ENCODE results near the gene USP35. TPM values are rescaled to one million over a fixed set of nuclear protein-coding genes. Genes with fewer than 3 reads are reported as not detected.

USP35 gene
- total and polyA plus RNA-seq, 2 donors (not counting 1 experiment from before 2014, with no cell fraction given) = 4.6 to 13.0 TPM

DNA sequence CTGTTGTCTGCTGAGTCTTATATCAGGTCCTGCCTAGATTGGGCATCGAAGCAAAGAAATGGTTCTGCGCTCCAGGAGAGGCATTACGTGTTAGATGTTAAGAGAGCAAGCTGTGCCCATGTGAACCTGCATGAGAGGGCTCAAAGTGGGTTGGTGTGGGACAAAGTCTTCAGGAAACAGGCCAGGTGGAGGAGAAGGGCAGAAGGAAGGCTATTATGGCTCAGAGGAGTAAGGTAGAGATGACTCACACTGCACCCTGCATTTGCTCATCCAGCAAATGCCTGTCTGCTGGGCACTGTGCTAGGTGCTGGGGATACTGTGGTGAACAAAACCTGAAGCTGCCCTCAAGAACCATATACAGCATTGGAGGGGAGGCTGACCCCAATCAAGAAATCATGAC, 5.8 kb downstream of the USP35 start:
- Histone ChIP-seq H3K27ac (ENCODE audit: insufficient read depth, low read length) (no peak overlapping the region), H3K4me3 (replicated peaks in 1 of 4; ENCODE audit: control extremely low read depth in 1 of 4, insufficient read depth in 1 of 4, low read depth in 3 of 4, low read length in 4 of 4) (no peak overlapping the region), H3K27me3 (ENCODE audit: control insufficient read depth, insufficient read depth, low read length) (no peaks in the 10 kb centered on the region), H3K79me2 (ENCODE audit: control insufficient read depth, insufficient read depth, low read length) (peaks cover 20% of the 10 kb centered on the region), H3K4me1 (ENCODE audit: control insufficient read depth, extremely low read depth, insufficient read depth, low read length) (peaks cover 12% of the 10 kb centered on the region), H3K4me2 (ENCODE audit: extremely low read depth, insufficient read depth, low read length) (no peak overlapping the region), H2AFZ (ENCODE audit: low read length) (no peak overlapping the region), H3K36me3 (ENCODE audit: control insufficient read depth, insufficient read depth, low read length) (peaks cover 11% of the 10 kb centered on the region), H3K9me3 (ENCODE audit: control insufficient read depth, insufficient read depth, low read depth, low read length) (no peaks in the 10 kb centered on the region), H4K20me1 (ENCODE audit: control insufficient read depth, extremely low read depth, insufficient read depth, low read length) (no peaks in the 10 kb centered on the region), H3K9ac (ENCODE audit: insufficient read depth, low read length) (no peak overlapping the region)
- no peak for DNase-seq (ENCODE audit: low read depth in 2 of 2)
- no peak for TF ChIP-seq EZH2 (IDR thresholded peaks at IDR 0.05; ENCODE audit: low read length, missing control alignments)
- TF ChIP-seq, protein P1, sequence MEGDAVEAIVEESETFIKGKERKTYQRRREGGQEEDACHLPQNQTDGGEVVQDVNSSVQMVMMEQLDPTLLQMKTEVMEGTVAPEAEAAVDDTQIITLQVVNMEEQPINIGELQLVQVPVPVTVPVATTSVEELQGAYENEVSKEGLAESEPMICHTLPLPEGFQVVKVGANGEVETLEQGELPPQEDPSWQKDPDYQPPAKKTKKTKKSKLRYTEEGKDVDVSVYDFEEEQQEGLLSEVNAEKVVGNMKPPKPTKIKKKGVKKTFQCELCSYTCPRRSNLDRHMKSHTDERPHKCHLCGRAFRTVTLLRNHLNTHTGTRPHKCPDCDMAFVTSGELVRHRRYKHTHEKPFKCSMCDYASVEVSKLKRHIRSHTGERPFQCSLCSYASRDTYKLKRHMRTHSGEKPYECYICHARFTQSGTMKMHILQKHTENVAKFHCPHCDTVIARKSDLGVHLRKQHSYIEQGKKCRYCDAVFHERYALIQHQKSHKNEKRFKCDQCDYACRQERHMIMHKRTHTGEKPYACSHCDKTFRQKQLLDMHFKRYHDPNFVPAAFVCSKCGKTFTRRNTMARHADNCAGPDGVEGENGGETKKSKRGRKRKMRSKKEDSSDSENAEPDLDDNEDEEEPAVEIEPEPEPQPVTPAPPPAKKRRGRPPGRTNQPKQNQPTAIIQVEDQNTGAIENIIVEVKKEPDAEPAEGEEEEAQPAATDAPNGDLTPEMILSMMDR (conservative IDR thresholded peaks at IDR 0.05 in 1 of 2, IDR thresholded peaks at IDR 0.05 in 1 of 2; ENCODE audit: low read depth in 1 of 2, low read length in 2 of 2) = no peak

DNA sequence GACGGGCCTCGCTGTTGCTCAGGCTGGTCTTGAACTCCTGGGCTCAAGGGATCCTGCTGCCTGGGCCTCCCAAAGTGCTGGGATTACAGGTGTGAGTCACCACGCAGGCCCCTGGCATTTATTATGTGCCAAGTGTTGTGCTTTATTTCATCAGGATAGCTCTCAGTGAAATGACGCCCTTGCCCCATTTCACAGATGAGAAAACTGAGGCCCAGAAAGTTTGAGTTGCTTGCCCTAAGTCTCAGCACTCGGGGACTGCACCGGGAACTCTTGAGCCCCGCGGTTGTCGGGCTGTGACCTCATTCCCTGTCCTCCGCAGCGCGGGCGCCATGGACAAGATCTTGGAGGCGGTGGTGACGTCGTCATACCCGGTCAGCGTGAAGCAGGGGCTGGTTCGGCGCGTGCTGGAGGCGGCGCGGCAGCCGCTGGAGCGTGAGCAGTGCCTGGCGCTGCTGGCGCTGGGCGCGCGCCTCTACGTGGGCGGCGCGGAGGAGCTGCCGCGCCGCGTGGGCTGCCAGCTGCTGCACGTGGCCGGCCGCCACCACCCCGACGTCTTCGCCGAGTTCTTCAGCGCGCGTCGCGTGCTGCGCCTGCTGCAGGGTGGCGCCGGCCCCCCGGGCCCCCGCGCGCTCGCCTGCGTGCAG, 7.3 kb downstream of the USP35 start:
- no peak overlapping the region for H3K4me2 ChIP-seq (ENCODE audit: extremely low read depth, insufficient read depth, low read length)
- peak in 1 of 2 donors; percentile 35 for DNase-seq (ENCODE audit: low read depth in 2 of 2)
- H2AFZ ChIP-seq (ENCODE audit: low read length) = no peak overlapping the region
- H3K36me3 ChIP-seq (ENCODE audit: control insufficient read depth, insufficient read depth, low read length) = peaks cover 17% of the 10 kb centered on the region
- H3K4me3 ChIP-seq (replicated peaks in 1 of 4; ENCODE audit: control extremely low read depth in 1 of 4, insufficient read depth in 1 of 4, low read depth in 3 of 4, low read length in 4 of 4) = no peak overlapping the region
- no peaks in the 10 kb centered on the region for H3K27me3 ChIP-seq (ENCODE audit: control insufficient read depth, insufficient read depth, low read length)
- H3K9ac ChIP-seq (ENCODE audit: insufficient read depth, low read length) = no peak overlapping the region
- H3K4me1 ChIP-seq (ENCODE audit: control insufficient read depth, extremely low read depth, insufficient read depth, low read length) = peaks cover 8% of the 10 kb centered on the region
- H3K9me3 ChIP-seq (ENCODE audit: control insufficient read depth, insufficient read depth, low read depth, low read length) = no peaks in the 10 kb centered on the region
- H3K79me2 ChIP-seq (ENCODE audit: control insufficient read depth, insufficient read depth, low read length) = peaks cover 12% of the 10 kb centered on the region
- no peak for TF ChIP-seq EZH2 (IDR thresholded peaks at IDR 0.05; ENCODE audit: low read length, missing control alignments)
- TF ChIP-seq, protein P1 (conservative IDR thresholded peaks at IDR 0.05 in 1 of 2, IDR thresholded peaks at IDR 0.05 in 1 of 2; ENCODE audit: low read depth in 1 of 2, low read length in 2 of 2) = no peak
- no peak overlapping the region for H3K27ac ChIP-seq (ENCODE audit: insufficient read depth, low read length)
- no peaks in the 10 kb centered on the region for H4K20me1 ChIP-seq (ENCODE audit: control insufficient read depth, extremely low read depth, insufficient read depth, low read length)

DNA sequence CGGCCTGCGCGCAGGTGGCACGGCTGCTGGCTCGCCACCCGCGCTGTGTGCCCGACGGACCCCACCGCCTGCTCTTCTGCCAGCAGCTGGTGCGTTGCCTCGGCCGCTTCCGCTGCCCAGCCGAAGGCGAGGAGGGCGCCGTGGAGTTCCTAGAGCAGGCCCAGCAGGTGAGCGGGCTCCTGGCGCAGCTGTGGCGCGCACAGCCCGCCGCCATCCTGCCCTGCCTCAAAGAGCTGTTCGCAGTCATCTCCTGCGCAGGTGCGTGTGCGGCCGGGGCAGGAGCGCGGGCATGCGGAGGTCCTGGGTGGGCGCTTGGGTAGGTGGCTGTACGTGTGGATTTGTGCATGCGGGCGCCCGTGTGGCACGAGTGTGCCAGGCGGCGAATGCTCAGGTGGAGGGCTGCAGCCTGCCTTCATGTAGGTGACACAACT, 8.0 kb downstream of the USP35 start:
- no peaks in the 10 kb centered on the region for H3K9me3 ChIP-seq (ENCODE audit: control insufficient read depth, insufficient read depth, low read depth, low read length)
- H2AFZ ChIP-seq (ENCODE audit: low read length) = no peak overlapping the region
- H3K27me3 ChIP-seq (ENCODE audit: control insufficient read depth, insufficient read depth, low read length) = no peaks in the 10 kb centered on the region
- peaks cover 17% of the 10 kb centered on the region for H3K36me3 ChIP-seq (ENCODE audit: control insufficient read depth, insufficient read depth, low read length)
- H3K4me2 ChIP-seq (ENCODE audit: extremely low read depth, insufficient read depth, low read length) = no peak overlapping the region
- no peak overlapping the region for H3K27ac ChIP-seq (ENCODE audit: insufficient read depth, low read length)
- H3K4me3 ChIP-seq (replicated peaks in 1 of 4; ENCODE audit: control extremely low read depth in 1 of 4, insufficient read depth in 1 of 4, low read depth in 3 of 4, low read length in 4 of 4) = no peak overlapping the region
- DNase-seq (ENCODE audit: low read depth in 2 of 2) = no peak
- peaks cover 6% of the 10 kb centered on the region for H3K79me2 ChIP-seq (ENCODE audit: control insufficient read depth, insufficient read depth, low read length)
- H3K4me1 ChIP-seq (ENCODE audit: control insufficient read depth, extremely low read depth, insufficient read depth, low read length) = peaks cover 8% of the 10 kb centered on the region
- TF ChIP-seq EZH2 (IDR thresholded peaks at IDR 0.05; ENCODE audit: low read length, missing control alignments) = no peak
- TF ChIP-seq, protein P1 (conservative IDR thresholded peaks at IDR 0.05 in 1 of 2, IDR thresholded peaks at IDR 0.05 in 1 of 2; ENCODE audit: low read depth in 1 of 2, low read length in 2 of 2) = no peak
- no peaks in the 10 kb centered on the region for H4K20me1 ChIP-seq (ENCODE audit: control insufficient read depth, extremely low read depth, insufficient read depth, low read length)
- no peak overlapping the region for H3K9ac ChIP-seq (ENCODE audit: insufficient read depth, low read length)

Data from fibroblast of lung (primary cell).